HG02588 (cell line): Measurements from ENCODE around the gene RBP5.

Source experiments
- ATAC-seq: cut with Tn5 transposase; IDR thresholded peaks from one replicate; pipeline ENCODE4 v1.9.1; 2021; ENCODE audit warnings: mild to moderate bottlenecking, moderate library complexity; ENCODE audit not compliant: unreplicated experiment

Gene RBP5

GRCh38 chr12:7076493-7076892 lies 52.2 kb downstream of the RBP5 start:
- no peak for ATAC-seq

GRCh38 chr12:7075939-7076338 lies 52.8 kb downstream of the RBP5 start:
- ATAC-seq, result no peak

GRCh38 chr12:7075518-7075917 lies 53.2 kb downstream of the RBP5 start:
- no peak for ATAC-seq

GRCh38 chr12:7073946-7074345 lies 54.7 kb downstream of the RBP5 start:
- no peak for ATAC-seq
